GM12878 (cell line): ENCODE data around the gene CLASP1. TPM values are rescaled to one million over a fixed set of nuclear protein-coding genes. Genes with fewer than 3 reads are reported as not detected.
A peak's percentile ranks its signal among the peaks of the same experiment; 100 is the strongest.

ENCODE experiments used
- ATAC-seq: fragments of 200-7000 bp; cut with Tn5 transposase; 3 replicates; pipeline ENCODE4 v1.9.1; 2020; ENCODE audit warnings: mild to moderate bottlenecking, moderate library complexity
- BruUV-seq: library from RNA; stranded (reverse); fragments of 400-500 nt; replicated peaks from 2 replicates; lab custom pipeline; 2021; lab: Mats Ljungman, UMichigan
- CTCF ChIA-PET: fragments of 300-600 bp; sonication (Branson Sonifier 250); formaldehyde crosslinking; extraction: SDS; loops from one replicate; lab custom pipeline; 2021; ENCODE audit warnings: inconsistent platforms; lab: Yijun Ruan, JAX
- POLR2A ChIA-PET: fragments of 350-600 bp; formaldehyde crosslinking; extraction: SDS; loops from one replicate; lab custom pipeline; 2021; ENCODE audit warnings: inconsistent platforms; lab: Charles Lee
- RAD21 ChIA-PET: fragments of 300-600 bp; sonication (Branson Sonifier 250); formaldehyde crosslinking; loops from one replicate; lab custom pipeline; 2023; ENCODE audit warnings: antibody characterized with exemption; ENCODE audit not compliant: unreplicated experiment; lab: Charles Lee
- SMC1A ChIA-PET: fragments of 300-600 bp; sonication (Branson Sonifier 250); formaldehyde crosslinking; loops from one replicate; lab custom pipeline; 2023; ENCODE audit not compliant: unreplicated experiment, uncharacterized antibody; lab: Charles Lee
- DNase-seq: peaks from one replicate; pipeline ENCODE4 v3.0.0-alpha.2; 2011; ENCODE audit warnings: low read depth, low spot score
- FAIRE-seq: peaks from 3 replicates; lab custom pipeline; 2011; peaks lifted over from hg19 to GRCh38; lab: Jason Lieb, UNC
- H2AFZ ChIP-seq: 2 replicates; pipeline ENCODE4 v1.6.0; 2011; ENCODE audit warnings: low read depth, low read length, control low read depth; ENCODE audit not compliant: control insufficient read depth
- H3K27ac ChIP-seq: 2 replicates; pipeline ENCODE4 v1.5.1; 2011; ENCODE audit warnings: control low read depth; ENCODE audit not compliant: control insufficient read depth, insufficient read depth
- H3K27me3 ChIP-seq, 2 experiments: replicated peaks in 1 of 2; 2 replicates each; pipeline versions ENCODE4 v1.6.0 to v1.6.1; 2011; ENCODE audit warnings: low read length in 1 of 2; ENCODE audit not compliant: control insufficient read depth in 2 of 2, insufficient read depth in 2 of 2
- H3K36me3 ChIP-seq, 2 experiments: 2 replicates each; pipeline ENCODE4 v1.5.1; 2011; ENCODE audit warnings: low read length in 1 of 2; ENCODE audit not compliant: control insufficient read depth in 2 of 2, insufficient read depth in 2 of 2
- H3K4me1 ChIP-seq: 2 replicates; pipeline ENCODE4 v1.6.1; 2011; ENCODE audit warnings: mild to moderate bottlenecking, low read length, moderate library complexity, mixed read lengths; ENCODE audit not compliant: control insufficient read depth, insufficient read depth
- H3K4me2 ChIP-seq: 2 replicates; pipeline ENCODE4 v1.6.0; 2011; ENCODE audit warnings: control low read depth; ENCODE audit not compliant: control insufficient read depth, insufficient read depth
- H3K4me3 ChIP-seq: fragments of 200-600 bp; sonication (generic); 2 replicates; pipeline ENCODE4 v1.5.1; 2016
- H3K79me2 ChIP-seq: 2 replicates; pipeline ENCODE4 v1.6.0; 2011; ENCODE audit warnings: low read length; ENCODE audit not compliant: control insufficient read depth, insufficient read depth
- H3K9ac ChIP-seq: 2 replicates; pipeline ENCODE4 v1.8.0; 2011; ENCODE audit warnings: low read length, control low read depth, mixed read lengths; ENCODE audit not compliant: control insufficient read depth, insufficient read depth
- H3K9me3 ChIP-seq: replicated peaks from 3 replicates; pipeline ENCODE4 v1.5.1; 2011; ENCODE audit warnings: mild to moderate bottlenecking, low read length; ENCODE audit not compliant: control insufficient read depth, insufficient read depth
- H4K20me1 ChIP-seq: 2 replicates; pipeline ENCODE4 v1.6.0; 2011; ENCODE audit not compliant: control insufficient read depth, insufficient read depth
- PKNOX1 ChIP-seq: fragments of 450-650 bp; IDR thresholded peaks from 2 replicates; pipeline ENCODE4 v1.6.1; 2016; ENCODE audit warnings: mild to moderate bottlenecking
- REST ChIP-seq: IDR thresholded peaks from 2 replicates; pipeline ENCODE4 v1.6.1; 2012; ENCODE audit warnings: mild to moderate bottlenecking, low read depth, low read length
- WGBS: methylation state at CpG from one replicate; pipeline ENCODE4 v1.1.6; 2016; ENCODE audit warnings: low lambda C conversion rate; ENCODE audit not compliant: insufficient replicate concordance, insufficient coverage; ENCODE audit errors: missing lambda C conversion rate; 5-methylcytosine and 5-hydroxymethylcytosine counted together
- in situ Hi-C: fragments of 300-500 bp; cut with MboI; formaldehyde crosslinking; loops from 9 replicates; pipeline ENCODE4 v1.14.3; 2018; ENCODE audit warnings: mixed read lengths
- intact Hi-C: fragments of 100-400 bp; cut with micrococcal nuclease; formaldehyde crosslinking; loops from one replicate; pipeline ENCODE4 v1.14.2; 2022; ENCODE audit not compliant: unreplicated experiment
- polyA plus RNA-seq, 11 experiments: library from polyadenylated mRNA; depleted of rRNA in 4 of 11; unstranded in 6 of 11; stranded (reverse) in 5 of 11; fragments of >200 nt; fragmentation: Nextera tagmentation in 4 of 11; fragmentation: Illumina TruSeq in 1 of 11; extraction: Ambion mirVana in 4 of 11; extraction: Trizol in 1 of 11; gene quantifications; 1 replicate in 1 of 11; 2 replicates in 10 of 11; pipeline versions ENCODE4 v1.2.1 to v1.2.3, GENCODE V29; 2011 to 2016; ENCODE audit warnings: inconsistent platforms in 2 of 11, missing spikeins in 2 of 11, low read depth in 1 of 11
- total RNA-seq, 4 experiments: library from RNA; depleted of rRNA in 3 of 4; stranded (reverse); fragments of >200 nt in 3 of 4; fragmentation: Illumina TruSeq in 1 of 4; extraction: Trizol in 1 of 4; gene quantifications; 2 replicates each; pipeline versions ENCODE4 v1.2.1 to v1.2.3, GENCODE V29; 2013 to 2021

Gene CLASP1
- total and polyA plus RNA-seq, 10 of the 15 experiments (the other 5 are each of a cell fraction or from before 2014, with no cell fraction given), result 1.4 to 62.4 (median 32.9) TPM

GRCh38 chr2:121529439-121530211 is 119.6 kb downstream of the CLASP1 start:
- H3K36me3 ChIP-seq, result peaks cover 2 to 11% of the 10 kb centered on the region in 2 experiments; a peak in 3 of 4 replicates
- no peak for TF ChIP-seq REST
- TF ChIP-seq PKNOX1, result peak; percentile 11; the same call in 1 of the 2 replicates
- no peak for FAIRE-seq
- H3K9me3 ChIP-seq, result no peaks in the 10 kb centered on the region
- ChIA-PET CTCF (interaction anchor here (0.6 to 6.3 kb wide), 11 partner anchors 9 to 207 kb away, joined by 3 to 44 read pairs (median 4); partner anchors contain the start of gene NIFK), RAD21 (interaction anchor here (0.6 to 5.0 kb wide), 12 partner anchors 8 to 191 kb away, joined by 3 to 39 read pairs (median 4); partner anchors contain the start of gene CLASP1), POLR2A (interaction anchor here (0.9 to 3.6 kb wide), 12 partner anchors 8 to 207 kb away, joined by 3 to 47 read pairs (median 4); partner anchors contain the start of genes CLASP1 and NIFK), SMC1A (interaction anchor here (0.6 to 5.8 kb wide), 24 partner anchors 8 to 660 kb away, joined by 3 to 52 read pairs (median 5); no protein-coding TSS in a partner anchor)
- no TSS peak for BruUV-seq
- peak overlapping the region; percentile 79 for H3K4me3 ChIP-seq
- peaks cover 58% of the 10 kb centered on the region for H3K79me2 ChIP-seq
- no peaks in the 10 kb centered on the region for H3K27me3 ChIP-seq
- DNase-seq, result no peak
- in situ Hi-C loops, result loop anchor here (5.0 kb wide), 1 partner anchor 123 kb away; no protein-coding TSS in a partner anchor
- peak overlapping the region; percentile 88 for H3K9ac ChIP-seq
- ATAC-seq, result peak; percentile 46
- WGBS, result 12% methylated on average over 13 of the region's 19 CpGs
- H2AFZ ChIP-seq, result 0 out of 2 replicates have a peak overlapping the region, but pooled peaks have one; percentile 61
- no peaks in the 10 kb centered on the region for H4K20me1 ChIP-seq
- intact Hi-C loops, result loop anchor here (2.0 to 10.0 kb wide), 3 partner anchors 67 to 435 kb away; partner anchors contain the start of gene NIFK
- H3K4me2 ChIP-seq, result peak overlapping the region; percentile 82
- peaks cover 18% of the 10 kb centered on the region for H3K4me1 ChIP-seq
- peak overlapping the region; percentile 98 for H3K27ac ChIP-seq
